Measurements from ENCODE around the gene EN2. TPM values are rescaled to one million over a fixed set of nuclear protein-coding genes. Genes with fewer than 3 reads are reported as not detected.
A peak's percentile ranks its signal among the peaks of the same experiment; 100 is the strongest.

Gene EN2
- polyA plus RNA-seq, 1 donor = not detected

DNA sequence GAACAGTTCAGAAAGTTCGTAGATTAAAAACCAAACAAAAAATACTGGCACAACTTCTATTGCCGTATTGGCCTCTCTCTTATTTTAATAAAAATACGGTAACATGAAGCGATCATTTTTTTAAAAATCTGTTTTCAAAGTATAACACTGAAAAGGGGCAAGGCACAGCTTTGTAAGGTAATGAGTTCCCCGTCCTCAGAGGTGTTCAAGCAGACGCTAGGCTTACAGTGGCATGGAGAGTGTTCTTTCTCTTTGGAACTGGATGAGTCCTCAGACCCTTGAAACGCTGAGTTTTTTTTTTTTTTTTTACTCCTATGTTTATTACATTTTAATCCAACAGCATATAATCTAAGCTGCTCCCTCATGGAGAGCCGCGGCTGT lies 7.8 kb downstream of the EN2 start:
- H3K9me3 ChIP-seq (ENCODE audit: control insufficient read depth, low read depth, low read length) = peaks cover 20% of the 10 kb centered on the region
- H3K4me1 ChIP-seq (ENCODE audit: control insufficient read depth, insufficient read depth, low read length) = peaks cover 5% of the 10 kb centered on the region
- 3% methylated on average over 5 of the region's 9 CpGs for WGBS (ENCODE audit: insufficient coverage, low lambda C conversion rate)
- H3K36me3 ChIP-seq (ENCODE audit: control insufficient read depth, insufficient read depth, low read length) = no peaks in the 10 kb centered on the region
- H3K27ac ChIP-seq (ENCODE audit: low read length) = no peak overlapping the region
- H3K27me3 ChIP-seq (ENCODE audit: control insufficient read depth, insufficient read depth, low read length) = peaks cover 96% of the 10 kb centered on the region
- no peak overlapping the region for H3K4me3 ChIP-seq (ENCODE audit: low read length)
- no peak for DNase-seq

DNA sequence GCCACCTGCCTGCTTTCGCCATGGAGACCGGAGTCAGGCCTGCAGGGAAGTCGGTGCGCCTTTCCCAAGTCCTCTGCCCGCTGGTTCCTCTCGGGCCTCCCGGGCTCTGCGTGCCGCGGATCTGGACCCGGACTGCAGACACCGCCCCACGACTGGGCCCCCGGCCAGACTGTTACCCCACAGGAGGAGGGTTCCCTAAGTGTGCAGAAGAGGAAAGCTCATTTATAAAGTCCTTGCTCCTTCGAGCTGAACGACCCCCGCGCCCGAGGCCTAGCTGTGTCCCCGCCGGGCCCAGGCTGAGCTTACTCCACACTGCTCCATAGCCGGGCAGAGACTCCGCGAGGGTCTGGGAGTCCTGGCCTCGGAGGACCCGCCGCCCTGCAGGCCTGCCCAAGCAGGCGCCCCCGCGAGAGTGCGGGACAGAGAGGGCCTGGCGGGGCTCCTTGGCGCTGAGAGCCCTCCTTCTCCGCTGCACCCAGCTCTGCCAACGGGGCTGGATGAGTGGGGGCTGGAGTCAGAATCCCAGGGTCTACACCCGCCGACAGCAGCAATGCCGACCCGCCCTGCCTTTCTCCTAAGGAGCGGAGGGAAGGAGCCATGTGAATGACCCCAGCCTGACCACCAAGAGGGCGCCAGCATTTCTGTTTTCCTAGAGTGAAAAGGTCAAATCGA lies 8.3 kb downstream of the EN2 start:
- Histone ChIP-seq H3K4me3 (ENCODE audit: low read length) (no peak overlapping the region), H3K27me3 (ENCODE audit: control insufficient read depth, insufficient read depth, low read length) (peaks cover 96% of the 10 kb centered on the region), H3K27ac (ENCODE audit: low read length) (no peak overlapping the region), H3K9me3 (ENCODE audit: control insufficient read depth, low read depth, low read length) (peaks cover 17% of the 10 kb centered on the region), H3K4me1 (ENCODE audit: control insufficient read depth, insufficient read depth, low read length) (peaks cover 5% of the 10 kb centered on the region), H3K36me3 (ENCODE audit: control insufficient read depth, insufficient read depth, low read length) (no peaks in the 10 kb centered on the region)
- WGBS (ENCODE audit: insufficient coverage, low lambda C conversion rate) = no CpG with 5 or more reads among the region's 42 CpGs
- no peak for DNase-seq

DNA sequence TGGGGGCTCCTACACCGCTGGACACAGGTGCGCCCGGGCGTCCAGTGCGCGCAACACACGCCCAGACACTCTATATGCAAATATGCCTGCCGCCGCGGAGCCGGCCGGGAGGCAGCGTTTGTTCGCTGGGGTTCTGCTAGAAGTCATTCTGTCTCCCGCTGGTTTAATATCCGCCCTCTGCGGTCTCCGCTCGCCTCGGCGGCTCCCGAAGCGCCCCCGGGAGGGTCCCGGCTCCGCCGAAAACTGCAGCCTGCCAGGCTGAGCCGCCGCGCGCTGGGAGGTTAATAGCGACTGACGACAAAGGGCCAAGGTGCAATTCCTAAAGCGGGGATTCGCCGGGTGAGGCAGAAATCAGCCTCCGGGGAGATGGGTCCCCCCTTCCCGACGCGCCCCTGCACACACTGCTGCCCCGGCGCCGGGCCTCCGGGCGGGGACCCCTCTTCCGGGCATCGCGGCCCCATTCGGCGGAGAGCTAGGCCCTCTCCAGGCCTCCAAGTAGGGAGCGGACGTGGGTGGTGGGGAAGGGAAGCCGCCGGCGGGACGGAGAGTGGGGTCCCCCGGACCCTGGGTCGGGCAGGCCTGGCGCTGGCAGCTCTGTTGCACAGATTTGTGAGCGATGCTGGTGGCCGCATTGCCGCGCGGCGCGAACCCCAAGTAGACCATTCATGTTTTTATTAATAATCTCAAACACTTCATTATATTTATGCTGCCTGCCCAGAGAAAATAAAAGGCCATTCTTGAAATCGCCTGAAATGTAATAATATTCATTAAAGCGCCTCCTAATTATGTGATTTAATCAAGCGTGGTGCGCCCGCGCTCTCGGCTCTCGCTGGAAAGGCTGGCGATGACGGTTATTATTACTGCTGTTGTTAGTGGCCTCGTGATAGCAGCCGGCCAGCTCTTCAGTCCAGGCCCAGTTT lies 9.1 kb downstream of the EN2 start:
- peaks cover 5% of the 10 kb centered on the region for H3K4me1 ChIP-seq (ENCODE audit: control insufficient read depth, insufficient read depth, low read length)
- WGBS (ENCODE audit: insufficient coverage, low lambda C conversion rate) = 0% methylated on average over 1 of the region's 78 CpGs
- no peak overlapping the region for H3K4me3 ChIP-seq (ENCODE audit: low read length)
- peak in 1 of 2 donors; percentile 44 for DNase-seq
- no peaks in the 10 kb centered on the region for H3K36me3 ChIP-seq (ENCODE audit: control insufficient read depth, insufficient read depth, low read length)
- H3K9me3 ChIP-seq (ENCODE audit: control insufficient read depth, low read depth, low read length) = peaks cover 17% of the 10 kb centered on the region
- no peak overlapping the region for H3K27ac ChIP-seq (ENCODE audit: low read length)
- peaks cover 96% of the 10 kb centered on the region for H3K27me3 ChIP-seq (ENCODE audit: control insufficient read depth, insufficient read depth, low read length)

DNA sequence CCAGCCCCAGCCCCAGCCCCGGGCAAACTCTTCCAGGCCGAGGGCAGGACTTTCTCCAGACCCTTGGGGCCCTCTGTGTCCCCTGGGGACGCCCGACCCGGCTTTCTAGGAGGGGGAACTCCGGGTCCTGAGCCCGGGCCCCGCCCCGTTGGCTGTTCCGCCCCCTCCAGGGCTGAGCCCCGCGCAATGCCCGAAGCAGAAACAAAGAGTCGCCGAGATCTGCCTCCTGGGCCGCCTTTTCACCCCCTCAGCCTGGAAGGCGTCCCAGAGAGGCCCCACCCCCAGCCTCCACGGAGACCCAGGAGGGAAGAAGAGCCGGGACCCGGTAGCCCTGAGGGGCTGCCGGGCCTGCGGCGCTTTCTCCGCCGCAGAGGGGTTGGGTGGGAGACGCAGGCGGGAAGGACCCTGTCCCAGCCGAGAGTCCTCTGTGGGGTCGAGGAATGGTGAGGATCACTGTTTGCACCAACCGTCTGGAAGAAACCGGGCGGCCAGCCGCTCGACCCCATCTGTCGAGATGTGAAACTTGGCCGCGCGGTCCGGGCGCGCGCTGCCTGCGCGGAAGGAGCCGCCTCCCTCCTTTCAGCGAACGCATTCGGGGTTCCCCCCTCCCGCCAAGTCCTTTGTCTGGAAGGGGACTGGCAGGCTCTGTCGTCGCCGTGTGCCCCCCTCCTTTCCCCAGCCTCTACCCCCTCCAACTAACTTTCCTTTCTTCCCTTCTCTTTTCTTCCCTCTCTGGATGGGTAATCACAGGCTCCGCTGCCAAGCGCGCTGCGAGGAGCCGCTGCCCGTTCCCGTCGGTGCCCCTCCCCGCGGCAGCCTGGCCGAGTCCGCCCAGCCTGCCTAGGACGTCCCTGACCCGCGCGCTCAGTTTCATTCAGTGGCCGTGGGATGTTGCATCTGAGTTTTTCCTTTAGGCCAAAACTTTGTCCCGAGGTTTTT lies 10.2 kb downstream of the EN2 start:
- no peaks in the 10 kb centered on the region for H3K36me3 ChIP-seq (ENCODE audit: control insufficient read depth, insufficient read depth, low read length)
- WGBS (ENCODE audit: insufficient coverage, low lambda C conversion rate) = 7% methylated on average over 2 of the region's 70 CpGs
- H3K27me3 ChIP-seq (ENCODE audit: control insufficient read depth, insufficient read depth, low read length) = peaks cover 98% of the 10 kb centered on the region
- H3K4me1 ChIP-seq (ENCODE audit: control insufficient read depth, insufficient read depth, low read length) = peaks cover 5% of the 10 kb centered on the region
- H3K4me3 ChIP-seq (ENCODE audit: low read length) = no peak overlapping the region
- H3K9me3 ChIP-seq (ENCODE audit: control insufficient read depth, low read depth, low read length) = peaks cover 21% of the 10 kb centered on the region
- no peak for DNase-seq
- H3K27ac ChIP-seq (ENCODE audit: low read length) = no peak overlapping the region

DNA sequence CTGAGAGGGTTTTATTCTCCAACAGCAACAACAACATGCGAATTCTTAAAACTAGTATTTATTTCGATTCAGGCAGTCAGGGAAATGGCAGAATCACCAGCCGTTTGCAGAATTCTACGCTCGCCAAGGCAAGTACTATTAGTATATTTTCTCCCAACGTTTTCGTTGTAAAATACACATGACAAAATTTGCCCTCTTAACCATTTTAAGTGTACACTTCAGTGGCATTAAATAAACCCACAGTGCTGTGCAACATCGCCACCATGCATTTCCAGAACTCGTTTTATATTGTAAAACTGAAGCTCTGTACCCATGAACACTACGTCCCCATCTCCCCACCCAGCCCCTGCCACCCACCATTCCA lies 10.8 kb downstream of the EN2 start:
- H3K9me3 ChIP-seq (ENCODE audit: control insufficient read depth, low read depth, low read length) = peaks cover 21% of the 10 kb centered on the region
- 0% methylated on average over 4 of the region's 10 CpGs for WGBS (ENCODE audit: insufficient coverage, low lambda C conversion rate)

DNA sequence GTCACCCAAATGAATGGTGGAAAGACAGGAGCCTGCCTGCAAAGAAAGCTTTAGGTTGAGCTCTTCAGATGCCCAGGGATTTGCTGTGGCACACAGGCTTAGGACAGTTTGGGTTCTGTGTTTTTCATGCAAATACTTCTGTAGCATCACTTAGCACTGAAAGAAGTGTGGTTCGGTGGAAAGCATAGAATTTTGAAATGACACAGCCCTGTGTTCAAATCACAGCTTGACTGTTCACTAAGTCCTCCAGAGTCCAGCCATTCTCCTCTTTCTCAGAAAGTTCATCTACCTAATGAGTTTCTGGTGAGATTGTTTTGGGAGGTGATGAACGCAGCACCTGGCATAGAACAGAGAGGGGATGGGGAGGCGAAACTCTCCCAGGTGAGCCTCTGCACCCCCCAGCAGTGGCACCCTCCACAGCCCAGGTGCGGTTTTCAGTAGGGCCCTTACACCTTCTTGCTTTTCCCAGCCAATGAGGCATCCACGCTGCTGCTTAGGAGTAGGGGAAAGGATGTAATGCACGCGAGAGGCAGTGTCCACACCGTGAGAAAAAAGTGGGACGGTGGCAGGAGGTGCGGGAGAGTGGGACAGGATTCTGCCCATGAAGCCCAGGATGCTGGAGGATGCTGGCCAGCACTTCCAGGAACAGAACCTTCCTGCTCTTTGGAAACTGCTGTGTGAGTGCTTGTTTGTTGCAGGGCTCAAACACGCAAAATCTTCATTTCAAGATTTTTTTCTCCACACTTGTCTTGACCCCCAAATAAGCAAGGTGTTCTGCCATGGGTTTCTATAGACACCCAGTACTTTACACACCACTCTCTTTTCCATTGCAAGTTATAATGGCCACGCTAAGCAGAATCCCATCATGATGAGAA lies 11.6 kb downstream of the EN2 start:
- peaks cover 21% of the 10 kb centered on the region for H3K9me3 ChIP-seq (ENCODE audit: control insufficient read depth, low read depth, low read length)
- no CpG with 5 or more reads among the region's 12 CpGs for WGBS (ENCODE audit: insufficient coverage, low lambda C conversion rate)
- DNase-seq = no peak
- H3K27ac ChIP-seq (ENCODE audit: low read length) = no peak overlapping the region
- peaks cover 5% of the 10 kb centered on the region for H3K4me1 ChIP-seq (ENCODE audit: control insufficient read depth, insufficient read depth, low read length)
- H3K4me3 ChIP-seq (ENCODE audit: low read length) = no peak overlapping the region
- peaks cover 99% of the 10 kb centered on the region for H3K27me3 ChIP-seq (ENCODE audit: control insufficient read depth, insufficient read depth, low read length)
- no peaks in the 10 kb centered on the region for H3K36me3 ChIP-seq (ENCODE audit: control insufficient read depth, insufficient read depth, low read length)

More for the DNA sequence above, 10.8 kb downstream of the EN2 start:
- peaks cover 5% of the 10 kb centered on the region for H3K4me1 ChIP-seq (ENCODE audit: control insufficient read depth, insufficient read depth, low read length)
- no peak overlapping the region for H3K4me3 ChIP-seq (ENCODE audit: low read length)
- no peaks in the 10 kb centered on the region for H3K36me3 ChIP-seq (ENCODE audit: control insufficient read depth, insufficient read depth, low read length)
- no peak overlapping the region for H3K27ac ChIP-seq (ENCODE audit: low read length)
- H3K27me3 ChIP-seq (ENCODE audit: control insufficient read depth, insufficient read depth, low read length) = peaks cover 98% of the 10 kb centered on the region
- no peak for DNase-seq

DNA sequence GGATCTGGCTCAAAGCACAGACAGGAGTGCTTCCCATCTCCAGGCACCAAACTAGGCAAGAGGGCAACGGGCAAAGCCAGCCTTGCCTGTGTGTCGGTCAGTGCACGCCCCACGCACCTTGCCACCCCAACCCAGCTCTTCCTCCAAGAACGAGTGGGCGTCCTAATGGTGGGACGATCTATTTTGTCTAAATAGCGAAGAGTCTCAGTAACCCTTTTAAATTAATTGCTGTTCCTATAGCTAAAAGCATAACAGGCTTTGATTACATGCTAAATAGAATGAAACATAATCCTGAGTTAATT lies 12.2 kb downstream of the EN2 start:
- Histone ChIP-seq H3K36me3 (ENCODE audit: control insufficient read depth, insufficient read depth, low read length) (no peaks in the 10 kb centered on the region), H3K27ac (ENCODE audit: low read length) (no peak overlapping the region), H3K27me3 (ENCODE audit: control insufficient read depth, insufficient read depth, low read length) (peaks cover 99% of the 10 kb centered on the region), H3K9me3 (ENCODE audit: control insufficient read depth, low read depth, low read length) (peaks cover 21% of the 10 kb centered on the region), H3K4me3 (ENCODE audit: low read length) (no peak overlapping the region), H3K4me1 (ENCODE audit: control insufficient read depth, insufficient read depth, low read length) (peaks cover 5% of the 10 kb centered on the region)
- 67% methylated on average over 1 of the region's 8 CpGs for WGBS (ENCODE audit: insufficient coverage, low lambda C conversion rate)
- no peak for DNase-seq

DNA sequence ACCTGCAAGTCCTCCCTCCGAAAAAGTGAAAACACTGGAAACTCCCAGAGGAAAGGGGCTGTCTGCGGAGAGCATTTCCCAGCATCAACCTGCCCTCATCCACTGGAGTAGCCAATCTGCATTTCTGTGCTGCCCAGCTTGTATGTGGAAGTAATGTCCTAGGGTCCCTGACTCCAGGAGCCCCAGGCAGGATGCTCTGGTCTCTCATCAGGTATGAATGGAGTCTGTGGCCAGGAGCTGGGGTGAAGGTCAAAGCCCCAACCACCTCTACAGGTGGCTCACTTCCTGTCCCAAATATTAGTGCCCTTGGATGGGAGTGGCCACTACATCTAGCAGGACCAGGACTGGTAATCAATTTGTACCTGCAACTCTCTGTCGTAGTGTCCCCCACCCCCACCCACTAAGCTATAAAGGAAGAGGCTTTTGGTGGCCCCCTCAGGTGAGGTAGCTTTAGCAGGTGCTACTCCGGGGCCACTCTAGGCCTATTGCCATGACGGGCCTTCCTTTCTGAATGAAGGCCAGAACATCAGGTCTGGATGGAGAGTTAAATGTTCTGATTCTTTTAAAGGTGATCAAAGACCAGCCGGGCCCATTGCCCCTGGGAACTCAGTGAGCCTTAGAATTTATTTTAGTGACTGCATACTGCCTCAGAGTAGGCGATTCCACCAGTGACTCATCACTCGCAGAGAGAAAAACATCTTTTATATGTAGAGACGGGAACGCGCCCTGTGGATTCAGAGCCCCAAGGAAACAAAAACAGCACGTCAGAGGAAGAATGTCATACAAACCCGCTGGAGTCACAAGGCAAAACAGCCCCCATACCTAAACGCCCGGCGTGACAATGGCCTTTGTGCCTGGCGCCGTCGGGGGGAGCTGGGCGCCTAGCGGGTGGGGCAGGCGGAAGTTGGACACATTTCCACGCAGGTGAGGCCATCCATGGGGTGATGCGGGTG lies 13.0 kb downstream of the EN2 start:
- peaks cover 99% of the 10 kb centered on the region for H3K27me3 ChIP-seq (ENCODE audit: control insufficient read depth, insufficient read depth, low read length)
- no peak for DNase-seq
- WGBS (ENCODE audit: insufficient coverage, low lambda C conversion rate) = no CpG with 5 or more reads among the region's 24 CpGs
- peaks cover 17% of the 10 kb centered on the region for H3K9me3 ChIP-seq (ENCODE audit: control insufficient read depth, low read depth, low read length)
- H3K36me3 ChIP-seq (ENCODE audit: control insufficient read depth, insufficient read depth, low read length) = no peaks in the 10 kb centered on the region
- H3K27ac ChIP-seq (ENCODE audit: low read length) = no peak overlapping the region
- H3K4me3 ChIP-seq (ENCODE audit: low read length) = no peak overlapping the region
- peaks cover 5% of the 10 kb centered on the region for H3K4me1 ChIP-seq (ENCODE audit: control insufficient read depth, insufficient read depth, low read length)

DNA sequence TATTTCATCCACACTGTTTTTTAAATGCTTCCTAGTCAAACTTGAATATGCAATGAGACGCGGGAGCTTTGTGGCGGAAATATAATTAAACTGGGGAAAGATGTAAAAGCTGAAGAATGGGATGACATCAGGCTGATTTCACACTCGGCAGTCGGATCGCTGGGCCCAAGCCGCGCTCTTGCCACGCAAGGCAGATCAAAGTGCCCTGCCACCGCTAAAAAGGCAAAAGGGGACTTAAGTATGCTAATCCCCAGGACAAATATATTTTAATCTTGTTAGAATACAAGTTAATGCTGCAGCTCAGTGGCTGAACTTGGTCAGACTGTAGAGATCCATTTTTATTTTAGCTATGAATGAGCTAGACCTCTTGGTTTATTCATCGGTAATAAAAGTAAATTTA lies 13.8 kb downstream of the EN2 start:
- 0% methylated on average over 1 of the region's 11 CpGs for WGBS (ENCODE audit: insufficient coverage, low lambda C conversion rate)
- Histone ChIP-seq H3K27me3 (ENCODE audit: control insufficient read depth, insufficient read depth, low read length) (peaks cover 99% of the 10 kb centered on the region), H3K9me3 (ENCODE audit: control insufficient read depth, low read depth, low read length) (peaks cover 10% of the 10 kb centered on the region), H3K27ac (ENCODE audit: low read length) (no peak overlapping the region), H3K36me3 (ENCODE audit: control insufficient read depth, insufficient read depth, low read length) (no peaks in the 10 kb centered on the region), H3K4me3 (ENCODE audit: low read length) (no peak overlapping the region), H3K4me1 (ENCODE audit: control insufficient read depth, insufficient read depth, low read length) (peaks cover 3% of the 10 kb centered on the region)
- no peak for DNase-seq
